COLO668 (cell line): Measurements from ENCODE around the gene MYLK.
A peak's percentile ranks its signal among the peaks of the same experiment; 100 is the strongest.

Experiments used
- DNase-seq: peaks from one replicate; lab custom pipeline; 2025; ENCODE audit not compliant: unreplicated experiment; lab: John Stamatoyannopoulos, UW

The MYLK gene

DNA sequence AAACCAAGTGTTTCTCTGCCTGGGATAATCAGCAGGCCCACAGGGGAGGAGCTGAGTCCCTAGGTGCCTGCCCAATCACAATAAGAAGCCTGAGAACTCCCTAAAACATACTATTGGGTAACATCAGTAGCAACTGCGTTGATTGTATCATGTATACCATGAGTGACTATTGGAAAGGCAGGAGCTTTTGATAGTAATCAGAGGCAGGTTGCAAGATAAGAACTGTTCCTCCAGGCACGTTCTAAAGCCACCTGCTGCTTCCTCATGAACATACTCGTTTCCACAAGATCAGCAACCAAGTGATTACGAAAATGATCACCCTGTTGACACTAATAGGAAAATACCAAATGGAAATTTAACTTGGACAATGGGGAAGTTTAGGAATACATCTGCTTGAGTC lies 6.7 kb downstream of the MYLK start:
- no peak for DNase-seq

DNA sequence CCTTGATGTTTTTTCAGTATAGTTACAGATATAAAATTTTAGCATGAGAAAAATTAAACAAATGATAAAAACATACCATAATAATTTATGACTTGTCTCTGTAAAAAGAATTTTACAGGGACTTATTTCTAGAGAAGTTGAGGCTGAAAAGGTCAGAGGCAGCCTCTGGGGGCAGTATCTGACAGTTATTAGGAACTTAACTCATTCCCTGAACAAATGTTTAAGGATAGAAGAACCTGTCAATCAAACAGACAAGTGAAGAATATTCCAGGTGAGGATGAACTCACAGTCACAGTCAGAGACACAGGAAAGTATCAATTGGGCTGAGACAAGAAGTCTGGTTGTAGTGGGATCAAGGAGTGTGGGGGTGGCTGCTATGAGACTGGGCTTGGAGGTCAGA lies 7.3 kb downstream of the MYLK start:
- no peak for DNase-seq

DNA sequence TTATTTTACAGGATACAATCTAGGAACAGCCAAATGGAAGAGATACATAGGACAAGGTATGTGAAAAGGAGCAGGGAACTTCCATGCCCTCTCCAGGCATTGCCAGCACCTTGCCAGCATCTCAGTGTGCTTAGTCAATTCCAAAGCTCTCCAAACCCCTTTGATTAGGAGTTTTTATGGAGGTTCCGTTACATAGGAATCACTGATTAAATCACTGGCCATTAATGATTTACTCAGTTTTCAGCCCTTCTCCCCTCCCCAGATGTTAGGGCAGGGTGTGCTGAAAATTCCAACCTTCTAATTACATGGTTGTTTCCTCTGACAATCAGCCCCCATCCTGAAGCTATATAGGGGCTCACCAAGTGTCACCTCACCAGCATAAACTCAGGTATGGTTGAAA lies 11.5 kb downstream of the MYLK start:
- DNase-seq: no peak

DNA sequence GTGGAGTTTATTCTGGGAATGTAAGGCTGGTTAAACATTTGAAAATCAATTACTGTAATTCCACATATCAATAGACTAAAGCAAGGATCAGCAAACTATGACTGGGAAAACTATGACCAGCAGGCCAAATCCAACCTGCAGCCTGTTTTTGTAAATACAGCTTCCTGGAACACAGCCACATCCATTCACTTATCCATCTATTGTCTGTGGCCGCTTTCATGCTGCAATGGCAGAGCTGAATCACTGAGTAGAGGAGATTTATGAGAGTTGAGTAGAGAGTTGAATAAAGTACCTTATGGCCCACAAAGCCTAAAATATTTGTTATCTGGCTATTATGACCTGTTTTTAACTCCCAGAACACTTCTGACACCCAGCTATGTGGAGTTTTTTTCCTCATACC lies 12.2 kb downstream of the MYLK start:
- peak; percentile 39 for DNase-seq

DNA sequence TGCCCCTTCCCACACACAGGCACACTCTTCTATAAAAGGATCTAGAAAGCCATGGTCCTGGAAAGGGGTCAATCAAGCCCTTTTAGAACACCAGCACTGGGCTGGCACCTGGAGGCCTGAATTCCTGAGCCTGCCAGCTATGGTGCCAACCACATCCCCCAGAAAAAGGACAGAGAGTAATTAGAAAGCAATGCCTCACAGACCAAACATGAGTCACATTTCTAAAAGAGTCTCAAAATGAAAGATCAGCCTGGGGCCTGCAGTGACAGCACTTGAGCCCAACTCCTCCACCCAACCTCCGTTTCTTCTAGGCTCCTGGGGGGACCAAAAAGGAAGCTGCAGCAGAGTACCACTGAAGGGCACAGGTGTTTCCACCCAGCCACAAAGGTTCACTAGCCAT lies 14.1 kb downstream of the MYLK start:
- DNase-seq: no peak

DNA sequence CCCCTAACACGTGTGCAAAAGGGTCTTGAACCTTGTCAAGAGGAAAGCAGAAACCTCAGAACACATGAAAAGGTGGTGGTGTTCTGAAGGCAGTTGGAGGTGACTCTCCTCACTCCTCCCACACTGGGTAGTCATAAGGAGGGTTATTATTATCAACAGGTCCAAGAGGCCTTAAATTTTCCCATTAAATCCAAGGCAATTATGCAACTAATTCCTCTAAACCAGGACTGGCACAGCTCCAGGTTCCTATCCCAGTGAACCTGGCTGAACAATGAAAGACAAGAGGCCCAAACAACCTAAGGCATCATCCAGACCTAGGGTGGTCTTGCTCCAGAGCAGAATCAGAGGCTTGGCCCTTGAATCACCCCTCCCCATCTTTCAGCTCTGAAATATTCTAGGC lies 15.0 kb downstream of the MYLK start:
- DNase-seq: no peak

DNA sequence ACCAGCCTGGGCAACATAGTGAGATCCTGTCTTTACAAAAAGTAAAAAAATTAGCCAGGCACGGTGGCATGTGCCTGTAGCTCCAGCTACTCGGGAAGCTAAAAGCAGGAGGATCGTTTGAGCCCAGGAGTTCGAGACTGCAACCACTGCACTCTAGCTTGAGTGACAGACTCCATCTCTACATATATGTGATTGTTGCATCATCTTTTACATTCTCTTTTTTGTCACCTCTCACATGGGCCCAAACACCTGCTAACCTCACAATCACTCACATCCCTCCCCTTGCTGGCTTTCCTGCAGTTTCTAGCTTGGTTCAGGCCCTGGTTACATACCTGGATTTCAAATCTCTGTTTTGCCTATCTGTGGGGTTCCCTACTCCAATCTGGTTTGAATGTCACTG lies 19.4 kb downstream of the MYLK start:
- DNase-seq: no peak

DNA sequence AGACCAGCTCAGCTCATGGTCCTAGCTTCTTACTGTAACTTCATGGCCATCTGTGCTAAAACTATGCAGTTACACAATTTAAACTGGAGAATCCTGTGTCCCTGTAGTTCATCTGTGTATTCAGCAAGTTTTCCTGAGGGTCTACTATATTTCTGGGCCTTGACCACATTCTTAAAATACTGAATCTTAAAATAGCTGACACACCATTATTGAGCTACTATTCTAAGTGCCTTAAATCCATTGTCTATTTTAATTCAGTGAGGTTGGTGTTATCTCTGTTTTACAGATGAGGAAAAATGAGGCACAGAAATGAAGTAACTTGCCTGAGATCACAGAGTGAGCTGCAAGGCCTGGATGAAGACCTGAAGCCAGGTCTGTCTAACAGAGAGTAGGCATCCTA lies 22.0 kb downstream of the MYLK start:
- no peak for DNase-seq

DNA sequence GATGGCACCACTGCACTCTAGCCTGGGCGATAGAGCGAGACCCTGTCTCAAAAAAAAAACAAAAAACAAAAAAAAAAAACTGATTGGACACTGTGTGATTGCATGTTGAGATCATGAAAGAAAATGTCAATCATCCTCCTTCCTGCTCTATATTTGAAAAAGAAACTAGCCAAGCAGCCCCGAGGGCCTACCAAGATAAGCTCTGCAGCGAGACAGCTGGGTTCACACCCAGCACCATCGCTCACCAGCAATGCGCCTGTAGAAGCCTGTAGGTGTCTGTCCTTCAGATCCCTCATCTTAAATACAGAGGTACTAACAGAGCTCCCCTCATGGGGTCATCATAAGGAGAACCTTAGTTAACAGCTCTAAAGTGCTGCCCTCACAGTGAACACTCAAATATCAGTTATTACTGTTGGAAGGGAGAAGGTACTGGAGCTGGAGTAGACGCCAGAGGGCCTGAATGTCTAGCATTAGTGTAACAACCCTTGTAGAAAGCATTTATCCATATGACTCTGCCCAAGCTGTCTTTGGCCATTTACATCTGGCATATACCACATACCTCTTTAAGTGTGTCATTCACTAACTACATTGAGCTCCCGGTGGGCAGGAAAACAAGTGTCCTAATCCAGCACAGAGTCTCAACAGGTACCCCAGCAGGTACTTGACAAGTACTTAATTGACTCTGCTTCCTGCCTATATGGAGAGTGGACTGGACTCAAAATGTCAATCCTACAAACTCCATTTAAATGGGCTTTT lies 22.9 kb downstream of the MYLK start:
- no peak for DNase-seq

DNA sequence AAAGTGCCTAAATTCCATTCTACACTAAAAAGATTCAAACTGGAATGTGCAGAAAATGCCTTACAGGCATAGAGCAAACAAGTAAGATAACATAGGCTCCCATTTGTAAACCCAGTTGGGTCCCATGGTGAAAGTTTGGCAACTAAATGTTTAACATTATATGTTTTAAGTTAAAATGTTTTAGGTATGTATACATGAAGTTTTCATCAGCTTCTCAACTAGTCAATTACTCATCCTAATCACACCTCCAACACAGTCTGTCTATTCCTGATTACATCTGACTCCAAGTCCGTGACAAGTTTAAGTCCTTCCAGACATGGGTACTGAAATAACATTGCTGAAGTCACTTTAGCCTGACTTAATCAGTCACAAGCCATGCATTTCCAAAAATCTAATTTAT lies 25.0 kb downstream of the MYLK start:
- DNase-seq: no peak

DNA sequence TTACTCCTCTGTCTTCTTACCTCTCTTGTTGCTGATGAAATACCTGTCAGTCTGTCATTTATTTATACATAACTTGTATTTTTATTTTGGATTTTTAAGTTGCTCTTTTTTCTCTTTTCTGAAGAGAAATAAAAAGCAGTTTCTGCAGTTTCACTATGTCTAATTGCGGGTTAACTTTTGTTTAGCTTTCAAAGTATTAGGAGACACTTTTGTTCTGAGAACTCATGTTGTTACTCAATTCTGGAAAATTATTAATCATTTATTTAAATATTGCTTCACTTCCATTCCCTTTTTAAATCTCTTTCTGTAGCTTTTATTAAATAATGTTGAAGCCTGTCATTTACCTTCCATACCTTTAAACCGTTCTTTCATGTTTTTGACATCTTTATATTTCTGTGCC lies 29.2 kb downstream of the MYLK start:
- DNase-seq: no peak

DNA sequence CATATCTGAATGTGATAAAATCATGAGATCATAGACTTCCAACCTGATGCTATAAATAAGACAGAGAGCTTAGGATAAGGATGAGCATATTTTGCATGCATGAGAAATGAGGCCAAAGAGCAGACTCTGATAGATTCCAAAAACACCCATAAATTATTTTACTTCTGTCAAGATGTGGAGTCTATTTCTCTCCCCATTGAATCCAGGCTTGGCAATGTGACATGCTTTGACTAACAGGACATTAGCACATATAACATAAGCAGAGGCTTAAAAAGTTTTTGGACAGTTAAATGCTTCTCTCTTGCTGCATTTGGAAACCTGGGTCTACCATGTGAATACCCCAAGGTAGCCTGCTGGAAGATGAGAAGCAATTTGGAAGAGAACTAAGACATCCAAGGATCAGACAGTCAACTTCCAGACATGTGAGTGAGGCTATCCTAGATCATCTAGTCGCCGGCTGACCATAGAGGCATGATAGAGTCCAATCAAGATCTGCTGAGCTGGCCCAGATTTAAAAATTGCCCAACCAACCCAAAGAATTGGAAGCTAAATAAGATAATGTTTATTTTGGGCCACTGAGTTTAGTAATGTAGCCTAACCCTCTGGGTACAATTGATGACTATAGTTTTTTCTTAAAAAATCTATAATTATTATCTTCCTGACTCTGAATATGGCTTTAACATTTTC lies 30.3 kb downstream of the MYLK start:
- DNase-seq: no peak

DNA sequence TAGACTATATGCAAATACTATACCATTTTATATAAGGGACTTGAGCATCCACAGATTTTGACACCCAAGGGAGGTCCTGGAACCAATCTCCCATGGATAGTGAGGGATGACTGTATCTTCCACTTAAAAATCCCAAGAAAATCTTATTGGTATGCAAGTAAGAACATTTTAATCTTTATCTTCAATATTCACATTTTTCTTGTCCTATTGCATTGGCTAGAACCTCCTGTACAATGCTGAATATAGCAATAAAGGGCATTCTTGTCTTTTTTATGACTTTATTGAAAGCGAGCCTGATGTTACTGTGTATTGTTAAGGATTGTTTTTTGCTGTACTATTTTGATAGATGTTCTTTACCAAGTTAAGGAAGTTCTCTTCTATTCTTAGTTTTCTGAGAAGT lies 36.9 kb downstream of the MYLK start:
- DNase-seq: no peak

DNA sequence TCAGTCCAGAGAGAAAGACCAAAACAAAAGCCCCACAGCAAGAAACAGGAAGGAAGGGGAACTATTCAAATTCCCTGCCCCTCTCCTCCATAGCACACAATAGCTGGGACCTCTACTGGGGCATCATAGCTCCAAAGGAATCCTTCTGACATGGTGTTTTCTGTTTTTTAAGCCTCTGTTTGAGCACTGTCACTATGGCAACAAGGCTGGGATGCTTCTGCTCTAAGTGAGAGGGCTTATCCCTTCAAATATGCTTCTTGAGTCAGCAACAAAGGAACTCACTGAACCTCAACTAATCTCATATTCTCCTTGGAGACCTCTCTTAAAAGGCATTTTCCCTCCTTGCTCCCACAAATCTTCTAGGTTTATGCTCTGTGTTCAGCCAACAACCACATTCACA lies 40.5 kb downstream of the MYLK start:
- no peak for DNase-seq

DNA sequence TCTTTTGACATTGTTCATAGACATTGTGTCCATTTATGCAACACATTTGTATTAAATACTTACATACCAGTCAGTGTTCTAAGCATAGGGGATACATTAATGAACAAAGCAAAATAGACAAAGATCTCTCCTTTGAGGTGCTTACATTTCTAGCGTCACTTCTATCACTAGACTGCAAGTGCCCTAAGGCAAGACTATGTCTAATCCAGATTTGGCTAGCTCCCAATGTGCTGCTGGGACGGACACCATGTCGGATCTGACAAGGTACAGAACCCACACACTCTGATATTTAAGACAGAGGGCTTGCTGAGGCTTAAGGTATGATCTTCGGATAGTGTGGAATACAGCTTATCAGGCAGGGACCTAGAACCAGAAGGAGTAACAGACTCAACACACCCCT lies 41.4 kb downstream of the MYLK start:
- DNase-seq: no peak

DNA sequence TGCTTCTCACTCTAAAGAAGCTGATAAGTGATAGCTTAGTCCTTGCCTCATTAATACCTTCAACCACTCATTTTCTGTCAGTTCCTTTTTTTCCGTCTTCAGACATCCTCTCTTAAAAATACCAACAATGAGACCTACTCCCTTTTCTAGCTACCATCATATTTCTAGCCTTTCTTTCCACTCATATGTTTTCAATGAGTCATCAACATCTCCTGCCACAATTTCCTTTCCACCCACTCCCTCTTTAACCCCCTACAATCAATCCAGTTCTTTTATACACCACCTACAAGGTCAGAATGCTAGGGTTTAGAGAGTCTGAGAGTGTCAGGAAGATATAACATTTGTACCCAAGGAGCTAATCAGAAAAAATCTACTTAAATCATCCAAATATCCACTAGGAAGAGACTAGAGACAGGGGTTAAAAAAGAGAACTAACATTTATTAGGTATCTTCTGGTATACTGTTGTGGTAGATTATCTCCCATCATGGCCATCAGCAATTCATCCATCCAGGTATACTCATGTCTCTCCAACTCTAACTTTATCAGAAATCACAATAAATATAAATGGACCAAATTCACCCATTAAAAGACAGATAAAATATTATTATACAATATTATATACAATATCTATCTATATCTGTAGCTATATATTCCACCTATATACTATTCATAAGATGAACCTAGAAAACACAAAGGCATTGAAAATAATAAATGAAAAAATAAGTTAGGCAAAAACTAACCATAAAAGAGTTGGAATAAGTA lies 42.5 kb downstream of the MYLK start:
- no peak for DNase-seq

DNA sequence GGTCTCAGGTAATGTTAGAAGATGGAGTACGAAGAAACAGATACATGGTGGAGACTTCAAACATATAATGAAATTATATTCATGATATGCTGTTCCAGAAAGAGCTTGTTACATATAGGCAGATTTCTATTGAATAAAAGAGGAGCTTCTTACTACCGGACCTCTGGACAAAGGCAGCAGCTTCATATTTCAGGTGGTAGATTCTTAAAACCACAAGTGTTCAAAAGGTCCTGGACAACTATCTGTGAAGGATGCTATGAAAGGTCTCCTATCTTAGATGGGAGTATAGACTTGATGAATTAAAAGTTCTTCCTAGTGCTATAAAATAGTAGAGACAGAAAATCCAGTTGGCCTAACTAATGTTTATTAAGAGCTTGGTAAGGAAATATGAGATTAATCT lies 43.2 kb downstream of the MYLK start:
- no peak for DNase-seq

DNA sequence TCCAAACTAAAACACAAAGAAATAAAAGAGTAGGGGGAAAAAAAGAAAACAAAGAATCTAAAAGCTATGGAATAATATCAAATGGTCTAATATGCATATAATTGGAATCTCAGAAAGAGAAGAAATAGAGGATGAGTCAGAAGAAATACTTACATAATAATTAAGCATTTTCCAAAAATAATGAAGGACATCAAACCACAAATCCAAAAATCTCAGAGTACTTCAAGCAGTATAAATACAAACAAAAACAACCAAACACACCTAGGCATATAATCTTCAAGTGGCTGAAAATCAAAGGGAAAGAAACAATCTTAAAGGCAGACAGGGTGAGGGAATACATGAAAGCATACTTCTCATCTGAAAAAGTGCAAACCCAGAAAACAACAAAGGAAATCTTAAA lies 46.3 kb downstream of the MYLK start:
- DNase-seq: no peak

DNA sequence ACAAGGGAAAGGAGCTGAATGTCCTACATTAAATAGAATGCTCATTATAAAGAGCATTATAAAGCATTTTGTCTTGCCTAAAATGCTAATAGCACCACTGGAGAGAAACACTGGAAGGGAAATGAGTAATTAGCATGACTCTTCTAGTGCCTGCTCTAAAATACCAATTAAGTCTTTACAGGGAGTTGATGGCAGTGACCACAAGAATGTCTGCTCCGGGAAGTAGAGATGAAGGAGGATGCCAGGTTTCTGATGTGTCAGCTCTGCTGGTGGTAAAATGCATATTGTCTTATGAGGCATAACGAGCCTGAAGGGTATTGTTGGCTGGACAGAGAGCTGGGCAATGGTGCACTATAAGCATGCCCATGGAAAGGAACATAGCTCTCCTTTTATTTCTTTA lies 49.5 kb downstream of the MYLK start:
- DNase-seq: no peak

DNA sequence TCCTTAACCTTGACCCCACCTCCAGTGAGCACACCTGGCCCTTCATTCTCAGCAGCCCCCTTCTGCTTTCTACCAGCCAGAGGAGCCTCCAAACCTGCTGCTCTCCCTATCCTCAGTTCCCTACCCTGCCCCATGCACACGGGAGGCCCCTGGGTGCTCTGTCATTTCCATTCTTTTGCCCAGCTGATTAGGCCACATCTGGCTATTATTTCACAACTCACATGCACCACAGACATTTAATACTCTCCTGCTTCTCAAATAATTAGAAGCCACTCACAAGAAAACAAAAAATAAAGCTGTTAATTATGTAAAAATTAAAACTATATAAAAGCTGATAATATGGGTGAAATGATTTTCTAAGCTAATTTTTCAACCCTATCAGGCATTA lies 50.7 kb downstream of the MYLK start:
- no peak for DNase-seq

DNA sequence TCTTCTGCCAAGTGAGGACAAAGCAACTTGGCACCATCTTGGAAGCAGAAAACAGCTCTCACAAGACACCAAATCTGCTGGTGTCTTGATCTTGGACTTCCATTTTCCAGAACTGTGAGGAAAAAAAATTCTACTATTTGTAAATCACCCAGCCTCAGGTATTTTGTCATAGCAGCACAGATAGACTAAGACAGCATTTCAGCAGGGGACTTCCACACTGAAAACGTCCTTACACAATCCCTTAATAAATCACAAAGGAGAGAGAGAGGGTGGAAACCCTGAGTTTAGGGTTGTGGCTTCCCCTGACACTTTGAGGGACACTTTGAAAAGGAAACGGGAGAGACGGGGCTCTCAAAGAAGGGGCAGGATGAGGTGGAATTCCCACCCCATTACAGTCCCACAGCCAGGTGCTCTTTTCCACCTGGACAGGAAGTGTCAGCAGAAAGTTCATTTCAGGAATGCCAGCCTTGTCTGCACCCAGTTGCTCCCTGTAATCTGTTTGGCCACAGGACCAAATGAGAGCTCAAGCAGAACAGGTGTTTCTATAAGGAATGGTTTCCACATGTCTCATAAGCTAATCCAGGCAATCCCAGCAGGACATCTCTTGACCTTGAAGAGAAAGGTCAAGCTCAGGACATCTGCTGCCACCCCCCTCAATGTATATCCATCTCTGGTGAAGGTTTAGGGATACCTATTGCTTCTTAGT lies 51.3 kb downstream of the MYLK start:
- no peak for DNase-seq

DNA sequence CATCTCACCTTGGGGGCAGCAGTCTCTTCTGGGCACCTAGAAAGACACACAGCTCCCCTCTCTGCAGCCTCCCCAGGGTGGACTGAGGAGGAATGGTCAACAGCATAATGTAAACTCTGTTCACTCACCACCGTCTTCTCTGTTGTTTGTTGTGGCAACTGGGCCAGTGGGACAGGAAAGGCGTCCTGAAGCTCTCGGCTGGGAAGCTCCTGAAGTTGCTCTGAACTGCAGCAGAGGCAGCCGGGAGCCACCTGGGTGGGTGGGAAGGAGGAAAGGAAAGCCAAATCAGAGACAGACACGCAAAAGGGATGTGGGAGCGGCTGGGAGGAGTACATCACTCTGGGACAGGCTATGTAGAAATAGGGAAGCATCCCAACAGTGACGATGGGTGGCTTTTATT lies 52.7 kb downstream of the MYLK start:
- no peak for DNase-seq
